ENCODE measurements around the gene KLK3.
"Not testable (repeated sequence)": the region's sequence is repeated elsewhere in the genome, so short reads cannot be mapped to it uniquely, and the experiment has no call there.

KLK3 gene

DNA sequence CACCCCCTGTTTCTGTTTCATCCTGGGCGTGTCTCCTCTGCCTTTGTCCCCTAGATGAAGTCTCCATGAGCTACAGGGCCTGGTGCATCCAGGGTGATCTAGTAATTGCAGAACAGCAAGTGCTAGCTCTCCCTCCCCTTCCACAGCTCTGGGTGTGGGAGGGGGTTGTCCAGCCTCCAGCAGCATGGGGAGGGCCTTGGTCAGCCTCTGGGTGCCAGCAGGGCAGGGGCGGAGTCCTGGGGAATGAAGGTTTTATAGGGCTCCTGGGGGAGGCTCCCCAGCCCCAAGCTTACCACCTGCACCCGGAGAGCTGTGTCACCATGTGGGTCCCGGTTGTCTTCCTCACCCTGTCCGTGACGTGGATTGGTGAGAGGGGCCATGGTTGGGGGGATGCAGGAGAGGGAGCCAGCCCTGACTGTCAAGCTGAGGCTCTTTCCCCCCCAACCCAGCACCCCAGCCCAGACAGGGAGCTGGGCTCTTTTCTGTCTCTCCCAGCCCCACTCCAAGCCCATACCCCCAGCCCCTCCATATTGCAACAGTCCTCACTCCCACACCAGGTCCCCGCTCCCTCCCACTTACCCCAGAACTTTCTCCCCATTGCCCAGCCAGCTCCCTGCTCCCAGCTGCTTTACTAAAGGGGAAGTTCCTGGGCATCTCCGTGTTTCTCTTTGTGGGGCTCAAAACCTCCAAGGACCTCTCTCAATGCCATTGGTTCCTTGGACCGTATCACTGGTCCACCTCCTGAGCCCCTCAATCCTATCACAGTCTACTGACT is at the start of gene KLK3:
KLK3 (plus strand) TSS at position 280 of the 775 bp plus-strand sequence; CDS start at position 321, 41 bp downstream.
- DNase-seq (ENCODE audit: low read depth in 2 of 2) = no peak

DNA sequence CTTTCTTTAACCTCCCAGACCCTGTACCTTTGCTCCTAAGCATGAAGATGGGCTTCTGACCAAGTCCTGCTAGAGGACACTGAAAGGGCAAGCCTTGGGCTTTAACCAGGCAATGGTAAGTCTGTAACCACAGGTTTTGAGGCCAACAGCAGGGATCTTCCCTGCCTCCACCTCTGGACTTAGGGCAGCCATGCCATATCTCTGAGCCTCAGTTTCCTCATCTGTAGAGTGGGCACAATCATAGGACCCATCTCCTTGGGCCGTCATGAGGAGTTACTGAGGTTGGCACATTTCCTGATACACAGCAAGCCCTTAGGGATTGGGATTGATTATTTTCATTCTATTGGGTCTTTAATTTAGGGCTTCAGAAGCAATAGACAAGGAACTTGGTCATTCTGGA is 45.9 kb upstream of the KLK3 start:
- no peak for DNase-seq (ENCODE audit: low read depth in 2 of 2)

DNA sequence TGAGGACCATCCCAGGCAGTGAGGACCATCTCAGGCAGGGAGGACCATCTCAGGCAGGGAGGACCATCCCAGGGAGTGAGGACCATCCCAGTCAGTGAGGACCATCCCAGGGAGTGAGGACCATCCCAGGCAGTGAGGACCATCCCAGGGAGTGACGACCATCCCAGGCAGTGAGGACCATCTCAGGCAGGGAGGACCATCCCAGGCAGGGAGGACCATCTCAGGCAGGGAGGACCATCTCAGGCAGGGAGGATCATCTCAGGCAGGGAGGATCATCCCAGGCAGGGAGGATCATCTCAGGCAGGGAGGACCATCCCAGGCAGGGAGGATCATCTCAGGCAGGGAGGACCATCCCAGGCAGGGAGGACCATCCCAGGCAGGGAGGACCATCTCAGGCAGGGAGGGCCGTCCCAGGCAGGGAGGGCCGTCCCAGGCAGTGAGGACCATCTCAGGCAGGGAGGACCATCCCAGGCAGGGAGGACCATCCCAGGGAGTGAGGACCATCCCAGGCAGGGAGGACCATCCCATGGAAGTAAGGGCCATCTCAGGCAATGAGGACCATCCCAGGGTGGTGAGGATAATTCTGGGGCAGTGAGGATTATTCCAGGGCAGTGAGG is 43.0 kb upstream of the KLK3 start:
- not testable (repeated sequence) for DNase-seq (ENCODE audit: low read depth in 2 of 2)

DNA sequence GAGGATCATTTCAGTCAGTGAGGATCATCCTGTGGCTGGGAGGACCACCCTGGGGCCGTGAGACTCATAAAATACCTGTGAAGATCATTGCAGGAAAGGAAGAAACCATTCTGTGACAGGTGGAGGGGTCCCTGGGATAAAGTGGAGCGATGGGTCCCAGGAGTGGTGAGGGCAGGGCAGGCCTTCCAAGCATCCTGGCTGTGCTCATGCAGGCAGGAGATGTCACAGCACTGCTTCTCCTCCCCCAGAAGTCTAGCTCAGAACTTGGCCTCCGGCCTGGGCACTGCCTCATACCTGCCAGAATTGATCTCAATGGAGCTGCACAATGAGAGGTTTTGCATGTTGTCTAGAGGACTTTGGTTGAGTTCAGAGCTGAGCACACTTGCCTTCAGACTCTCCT is 42.2 kb upstream of the KLK3 start:
- no peak for DNase-seq (ENCODE audit: low read depth in 2 of 2)

DNA sequence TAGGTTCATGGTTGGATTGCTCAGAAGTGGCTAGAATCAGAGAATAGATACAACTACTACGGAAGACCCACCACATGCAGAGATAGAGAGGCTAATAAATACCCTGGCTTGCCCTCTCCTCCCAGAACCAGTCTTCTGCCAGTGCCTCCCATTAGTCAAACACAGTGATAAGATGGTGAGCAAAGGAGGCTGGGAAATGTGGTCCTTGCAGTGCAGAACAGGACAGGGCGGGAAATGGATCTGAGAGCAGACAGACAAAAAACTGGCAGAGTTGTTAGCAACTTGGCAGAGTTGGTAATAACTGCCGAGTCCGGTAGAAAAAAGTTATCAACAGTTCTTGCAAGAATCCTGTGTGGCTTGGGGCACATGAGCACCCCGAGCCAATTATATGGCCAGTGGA is 39.8 kb upstream of the KLK3 start:
- no peak for DNase-seq (ENCODE audit: low read depth in 2 of 2)

DNA sequence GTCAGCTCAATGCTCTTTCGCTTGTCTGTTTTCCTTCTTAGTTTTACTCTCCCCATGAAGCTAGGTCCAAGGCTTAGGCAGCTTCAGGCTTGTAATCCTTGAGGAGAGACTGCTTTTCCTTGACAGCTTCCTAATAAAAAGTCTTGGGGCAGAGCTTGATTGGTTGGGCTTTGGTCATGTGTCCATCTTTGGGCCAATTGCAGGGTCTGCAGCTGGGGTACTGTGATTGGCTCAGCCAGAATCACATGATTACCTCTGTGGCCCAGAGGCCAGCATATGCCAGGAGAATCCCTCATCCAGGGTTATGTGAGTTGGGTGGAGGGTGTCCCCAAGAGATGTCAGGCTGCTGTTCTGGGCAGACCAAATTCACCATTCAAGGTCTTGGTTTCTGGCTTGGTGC is 39.3 kb upstream of the KLK3 start:
- DNase-seq (ENCODE audit: low read depth in 2 of 2) = no peak

DNA sequence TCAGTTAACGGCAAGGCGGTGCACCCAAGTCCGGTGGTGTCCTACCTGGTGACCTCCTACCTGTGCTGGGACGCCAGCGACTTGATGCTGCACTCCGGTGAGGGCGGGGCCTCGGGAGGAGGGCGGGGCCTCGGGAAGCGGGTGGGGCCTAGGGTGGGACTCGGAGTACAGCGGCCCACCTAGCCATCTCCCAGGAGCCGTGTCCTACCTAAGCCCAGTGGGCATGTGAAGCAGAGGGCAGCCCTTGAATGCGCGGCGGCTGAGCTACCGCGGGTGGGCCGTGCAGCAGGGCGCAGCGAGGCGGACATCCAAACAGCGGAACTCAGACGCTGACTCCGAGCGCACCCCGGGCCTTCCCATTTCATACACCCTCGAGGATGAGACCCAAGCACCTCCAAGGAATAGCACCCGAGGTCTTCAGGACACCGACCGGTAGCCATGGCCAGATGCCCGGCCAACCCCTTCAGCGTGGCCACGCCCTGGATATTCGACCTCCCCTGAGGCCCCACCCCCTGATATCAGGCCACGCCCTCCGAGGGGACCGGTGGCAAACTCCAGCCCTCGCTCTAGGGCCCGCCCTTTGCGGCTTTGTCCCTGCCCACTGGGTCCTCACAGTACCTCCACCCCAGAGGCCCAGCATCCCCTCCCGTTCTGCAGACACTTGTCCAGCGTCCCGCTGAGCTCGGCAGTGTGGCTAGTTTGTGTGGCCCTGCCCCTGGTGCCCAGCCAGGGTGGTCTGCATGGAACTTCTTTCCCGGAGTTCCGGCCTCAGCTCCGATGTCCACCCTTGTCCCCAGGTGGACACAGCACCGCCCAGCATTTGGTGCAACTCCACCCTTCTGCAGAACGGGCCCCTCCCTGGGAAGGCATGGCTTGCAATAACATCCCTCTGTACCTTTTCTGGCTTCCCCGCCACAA is 36.5 kb upstream of the KLK3 start:
- DNase-seq (ENCODE audit: low read depth in 2 of 2) = peak; percentile 45 to 63

DNA sequence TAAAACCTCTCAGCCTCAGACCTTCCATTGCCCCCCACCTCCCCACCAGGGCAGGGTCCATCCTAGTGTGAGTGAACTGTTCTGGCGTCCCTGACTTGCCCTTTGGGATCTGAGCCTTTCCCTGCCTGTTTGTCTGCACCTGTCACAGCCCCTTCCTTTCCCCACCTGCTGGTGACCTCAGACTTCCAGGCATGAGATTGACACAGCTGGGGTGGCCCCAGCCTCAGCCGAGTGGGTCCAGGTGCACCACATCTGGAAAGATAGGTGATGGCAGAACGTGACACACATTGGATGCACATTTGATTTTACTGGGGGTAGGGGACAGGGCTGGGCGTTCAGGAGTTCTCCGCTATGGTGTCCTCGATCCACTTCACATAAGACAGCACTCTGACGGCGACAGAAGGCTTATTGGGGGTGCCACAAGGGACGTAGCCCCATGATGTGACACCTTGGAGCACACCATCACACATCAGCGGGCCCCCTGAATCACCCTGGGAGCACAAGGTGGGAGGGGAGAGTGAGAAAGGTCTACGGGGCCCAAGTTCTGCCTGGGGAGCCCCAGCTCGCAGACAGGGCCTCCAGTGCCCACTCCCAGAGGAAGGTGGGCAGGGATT is 35.7 kb upstream of the KLK3 start:
- no peak for DNase-seq (ENCODE audit: low read depth in 2 of 2)

DNA sequence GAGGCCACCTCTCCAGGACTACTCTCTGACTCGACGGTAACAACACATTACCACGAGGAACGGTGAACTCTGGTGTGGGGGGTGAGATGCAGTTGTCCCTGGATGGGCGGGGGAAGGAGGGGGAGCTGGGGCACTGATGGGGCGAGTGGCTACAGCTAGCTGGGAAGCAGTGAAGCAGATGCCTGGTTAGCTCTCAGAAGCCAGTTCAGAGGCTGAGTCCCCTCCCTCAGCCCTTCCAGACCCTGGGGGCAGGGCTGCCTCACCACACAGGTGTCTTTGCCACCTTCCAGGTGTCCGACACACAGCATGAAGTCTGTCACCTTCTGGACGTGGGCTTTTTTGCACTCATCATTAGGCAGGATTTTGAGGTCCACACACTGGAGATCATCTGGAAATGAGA is 35.1 kb upstream of the KLK3 start:
- DNase-seq (ENCODE audit: low read depth in 2 of 2) = no peak

DNA sequence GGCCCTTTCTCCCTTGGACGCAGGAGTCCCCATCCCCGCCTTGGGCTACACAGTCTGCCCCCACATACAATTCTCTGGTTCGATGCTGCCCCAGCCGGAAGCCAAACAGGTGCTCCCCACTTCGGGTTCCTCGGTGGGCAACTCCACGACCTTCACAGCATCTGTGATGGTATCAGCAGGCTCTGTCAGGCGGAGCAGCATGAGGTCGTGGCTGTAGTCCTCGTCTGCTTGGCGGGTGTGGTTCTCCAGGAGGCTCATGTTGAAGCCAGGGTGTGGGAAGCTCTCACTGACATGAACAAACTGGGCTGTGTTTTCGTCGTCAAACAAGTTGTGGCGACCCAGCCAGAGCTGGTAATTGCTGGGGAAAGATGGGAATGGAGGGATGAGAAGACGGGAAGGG is 34.6 kb upstream of the KLK3 start:
- no peak for DNase-seq (ENCODE audit: low read depth in 2 of 2)

DNA sequence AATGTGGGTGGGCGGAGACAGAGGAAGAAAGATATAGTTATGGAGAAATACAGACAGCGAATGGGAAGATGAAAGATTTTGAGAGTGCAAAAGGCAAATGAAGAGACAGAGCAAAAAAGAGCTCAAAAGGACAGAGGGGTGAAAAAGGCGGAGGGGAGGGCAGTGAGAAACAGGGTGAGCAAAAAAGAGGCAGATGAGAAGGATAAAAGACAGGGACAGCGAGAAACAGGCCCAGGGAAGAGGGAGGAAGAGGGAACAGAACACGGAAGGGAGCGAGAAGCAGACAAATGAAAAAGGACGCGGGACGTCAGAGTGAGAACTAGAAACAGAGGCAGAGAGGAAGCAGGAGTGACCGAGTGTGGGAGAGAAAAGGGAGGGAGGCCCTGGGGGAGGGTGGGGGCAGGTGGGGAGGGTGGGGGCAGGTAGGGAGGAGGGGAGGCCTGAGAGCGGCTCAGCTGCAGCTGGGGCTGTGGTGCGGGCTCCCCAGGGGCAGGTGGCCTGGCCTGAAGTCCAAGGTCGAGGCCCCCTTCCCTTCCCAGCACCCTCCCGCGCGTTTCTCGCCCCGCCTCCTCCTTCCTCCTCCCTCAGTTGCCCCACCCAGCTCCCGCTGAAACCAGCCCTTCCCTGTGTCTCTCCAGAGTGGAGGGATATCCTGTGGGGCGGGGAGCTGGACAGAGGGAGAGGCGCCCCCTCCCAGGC is 34.0 kb upstream of the KLK3 start:
- DNase-seq (ENCODE audit: low read depth in 2 of 2) = no peak

DNA sequence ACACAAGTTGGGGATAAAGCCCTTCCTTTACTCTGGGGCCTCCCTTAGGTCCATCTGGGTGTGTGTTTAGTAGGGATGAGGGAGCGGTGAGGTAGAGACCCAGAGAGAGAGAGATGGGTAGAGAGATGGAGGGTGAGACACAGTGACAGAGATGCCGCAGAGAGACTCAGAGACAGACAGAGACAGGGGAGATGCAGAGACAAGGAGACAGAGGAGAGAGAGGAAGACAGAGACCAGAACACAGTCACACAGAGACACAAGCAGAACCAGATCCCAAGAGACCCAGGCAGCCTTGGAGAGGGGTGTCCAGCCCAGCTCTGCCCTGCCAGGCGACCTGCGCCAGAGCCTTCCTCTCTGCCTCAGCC is 33.5 kb upstream of the KLK3 start:
- DNase-seq (ENCODE audit: low read depth in 2 of 2) = no peak

DNA sequence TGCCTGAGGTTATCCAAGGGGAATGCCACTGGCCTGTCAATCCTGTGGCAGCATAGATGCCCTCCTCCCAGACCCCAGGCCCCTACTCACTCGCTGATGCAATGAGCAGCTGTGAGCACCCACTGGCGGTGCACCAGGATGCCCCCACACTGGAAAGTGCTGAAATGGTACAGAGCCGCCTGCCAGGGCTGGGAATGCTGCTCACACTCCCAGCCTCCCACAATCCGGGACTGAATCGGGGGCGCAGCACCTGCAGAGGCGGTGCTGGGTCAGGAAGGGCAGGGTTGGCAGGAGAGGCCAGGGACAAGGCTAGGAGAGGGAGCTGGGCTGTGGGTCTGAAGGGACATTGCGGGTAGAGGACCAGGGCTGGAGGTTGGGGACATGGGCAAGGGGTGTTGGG is 33.1 kb upstream of the KLK3 start:
- no peak for DNase-seq (ENCODE audit: low read depth in 2 of 2)

DNA sequence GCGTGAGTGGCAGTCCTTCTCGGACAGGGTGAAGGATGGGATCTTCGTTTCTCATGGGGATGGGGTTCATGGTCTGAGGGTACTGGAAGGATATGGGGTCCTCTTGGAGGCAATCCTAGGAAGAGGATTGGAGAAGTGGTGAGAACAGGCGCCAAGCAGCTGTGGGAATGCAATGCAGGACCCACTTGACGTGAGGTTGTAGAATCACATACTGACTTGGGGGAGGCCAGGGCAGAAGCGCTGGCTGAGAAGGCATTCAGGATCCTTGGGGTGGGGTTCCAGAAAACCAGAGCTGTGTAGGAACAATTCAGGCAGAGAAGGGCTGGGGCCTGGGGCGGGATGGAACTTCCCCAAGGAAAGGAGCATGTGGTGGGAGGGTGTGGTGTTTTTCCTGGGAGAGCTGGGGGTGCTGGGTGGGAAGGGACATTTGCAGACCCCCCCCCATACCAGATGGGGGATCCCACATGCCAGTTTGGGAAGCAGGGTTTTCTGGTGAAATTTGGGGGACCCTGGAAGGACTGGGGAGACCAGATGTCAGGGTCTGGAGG is 32.0 kb upstream of the KLK3 start:
- DNase-seq (ENCODE audit: low read depth in 2 of 2) = no peak

DNA sequence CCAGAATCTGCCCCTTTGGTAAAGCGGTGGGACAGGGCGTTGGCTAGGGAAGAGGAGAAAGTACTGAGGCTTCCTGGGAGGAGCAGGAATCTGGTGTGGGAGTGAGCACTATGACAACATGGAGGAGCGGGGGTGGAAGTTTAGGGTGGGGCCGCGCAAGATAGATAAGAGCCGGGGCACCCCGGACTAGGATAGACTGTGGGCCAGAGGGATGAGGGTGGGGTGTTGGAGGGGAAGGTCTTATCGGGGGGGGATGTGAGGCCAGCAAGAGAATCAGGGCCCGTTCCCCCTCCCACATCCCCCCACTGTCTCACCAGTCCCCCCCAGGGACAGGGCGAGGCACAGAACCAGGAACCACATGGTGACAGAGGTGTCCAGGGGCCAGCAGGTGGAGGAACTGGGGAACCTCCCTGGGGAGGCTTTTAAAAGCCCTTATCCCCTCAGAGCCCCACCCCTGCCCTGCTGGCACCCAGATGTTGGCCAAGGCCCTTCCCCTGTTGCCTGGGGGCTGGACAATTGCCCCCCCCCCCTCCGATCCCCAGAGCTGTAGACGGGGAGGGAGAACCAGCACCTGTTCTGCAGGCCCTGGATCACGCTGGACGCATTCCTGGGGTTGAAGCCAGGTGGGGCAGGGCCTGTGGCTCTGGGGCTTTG is 31.2 kb upstream of the KLK3 start, which contains the start of gene KLK1:
KLK1 (minus strand) TSS at position 399 of the 654 bp plus-strand sequence; CDS start at position 360, 39 bp downstream.
- no peak for DNase-seq (ENCODE audit: low read depth in 2 of 2)

DNA sequence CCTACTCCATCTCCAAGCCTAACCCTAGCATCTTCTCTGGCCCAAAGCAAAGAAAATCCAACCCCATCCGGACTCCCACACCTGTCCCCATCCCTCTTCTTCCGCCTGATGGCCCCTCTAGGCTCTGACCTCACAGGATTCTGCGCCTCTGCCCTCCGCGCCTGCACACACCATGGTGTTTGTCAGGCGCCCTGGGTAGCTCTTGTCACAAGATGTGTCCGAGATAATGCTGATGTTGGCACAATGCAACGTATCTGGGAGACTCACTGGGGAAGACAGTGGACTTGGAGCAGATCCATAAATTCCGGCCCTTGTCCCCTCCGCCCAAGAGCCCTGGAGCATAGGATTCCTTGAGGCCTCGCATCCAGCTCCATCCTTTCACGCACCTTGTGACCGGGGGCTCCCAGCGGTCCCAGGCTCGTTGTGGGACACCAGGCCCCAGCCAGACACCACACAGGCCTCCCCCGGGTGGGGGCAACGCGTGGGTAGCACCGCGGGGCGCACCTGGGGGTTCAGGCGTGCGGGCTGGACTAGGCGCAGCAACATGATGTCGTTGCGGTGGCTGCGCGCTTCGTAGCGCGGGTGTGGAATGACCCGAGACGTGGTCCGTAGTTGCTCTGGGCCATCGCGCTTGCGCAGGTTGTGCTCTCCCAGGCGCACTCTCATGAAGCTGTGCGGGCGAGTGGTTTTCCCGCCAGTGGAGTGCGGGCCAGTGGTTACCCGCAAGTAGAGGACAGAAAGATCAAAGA is 28.0 kb upstream of the KLK3 start:
- no peak for DNase-seq (ENCODE audit: low read depth in 2 of 2)

DNA sequence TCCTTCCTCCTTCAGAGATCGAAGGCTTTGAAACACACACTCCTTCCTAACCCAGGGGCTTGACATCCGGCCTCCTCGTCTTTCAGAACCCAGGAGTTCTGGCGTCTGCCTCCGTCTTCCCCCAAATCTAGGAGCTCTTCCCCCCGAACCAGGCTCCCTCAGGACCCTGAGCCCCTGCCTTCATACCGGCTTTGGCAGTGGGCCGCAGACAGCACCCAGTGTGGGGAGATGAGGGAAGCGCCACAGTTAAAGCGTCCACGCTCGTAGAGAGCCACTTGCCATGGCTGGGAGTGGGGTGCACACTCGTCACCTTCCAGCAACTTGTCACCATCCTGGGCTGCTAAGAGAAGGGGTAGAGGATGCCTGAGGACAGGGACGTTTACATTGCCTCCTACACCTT is 27.2 kb upstream of the KLK3 start:
- no peak for DNase-seq (ENCODE audit: low read depth in 2 of 2)

DNA sequence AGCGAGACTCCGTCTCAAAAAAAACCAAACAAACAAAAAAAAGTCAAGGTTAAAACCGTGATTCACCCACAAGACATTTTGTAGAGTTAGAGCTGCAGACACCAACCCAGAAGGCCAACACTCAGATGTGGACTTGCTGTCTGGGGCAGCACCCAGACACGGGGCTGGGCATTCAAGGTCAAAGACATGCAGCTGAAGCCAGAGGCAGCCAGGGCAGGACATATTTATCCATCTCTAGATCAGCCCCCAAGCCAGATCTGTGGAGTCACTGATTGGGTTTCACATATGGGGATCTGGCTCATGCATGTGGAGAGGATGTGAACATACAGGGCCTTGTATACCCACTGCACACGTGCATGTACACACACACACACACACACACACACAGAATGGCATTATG is 24.9 kb upstream of the KLK3 start:
- DNase-seq (ENCODE audit: low read depth in 2 of 2) = no peak

DNA sequence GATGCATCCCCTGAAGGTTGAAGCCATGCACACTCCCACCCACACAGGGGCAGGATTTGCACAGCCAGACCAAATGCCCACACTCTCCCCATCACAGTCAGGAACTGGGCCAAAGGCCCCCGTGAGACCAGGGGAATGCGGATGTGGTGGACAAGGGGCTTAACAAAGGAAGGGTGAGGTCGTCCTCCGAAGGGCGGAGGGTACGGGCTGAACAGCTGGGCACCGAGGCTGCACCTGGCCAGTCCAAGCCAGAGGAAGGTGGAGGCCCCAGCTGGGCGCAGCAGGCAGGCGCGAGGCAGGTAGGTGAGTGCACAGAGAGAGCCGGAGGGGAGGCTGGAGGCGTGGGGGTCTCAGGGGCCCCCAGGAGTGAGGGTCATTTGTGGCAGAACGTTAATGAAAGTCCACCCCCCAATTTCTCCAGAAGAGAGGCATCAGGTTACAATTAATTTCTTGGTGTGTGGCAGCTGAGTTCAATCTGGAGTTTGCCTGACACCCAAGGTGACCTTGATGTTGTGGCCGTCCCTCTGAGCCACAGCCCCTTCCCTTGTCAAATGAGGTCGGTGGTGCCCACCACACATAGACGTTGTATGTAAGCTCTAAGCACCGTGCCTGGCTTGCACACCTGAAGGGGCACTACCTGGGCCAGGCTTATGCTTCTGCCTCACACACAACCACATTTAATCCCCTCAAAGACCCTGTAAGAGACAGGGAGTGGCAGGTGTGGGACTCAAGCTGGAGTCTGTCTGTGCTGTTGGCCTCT is 24.3 kb upstream of the KLK3 start:
- DNase-seq (ENCODE audit: low read depth in 2 of 2) = no peak

Measured in stimulated activated CD8-positive, alpha-beta memory T cell treated with anti-CD3 and anti-CD28 coated beads, Interleukin-2, amount 100 ng/mL, for 48 hours (primary cell).